NCI-H82 treated with DMSO at 0.1 percent for 48 hours (cell line): Measurements from ENCODE around the gene EIF4A2.
"Not testable (repeated sequence)": the region's sequence is repeated elsewhere in the genome, so short reads cannot be mapped to it uniquely, and the experiment has no call there.

ENCODE experiments used
- DNase-seq: peaks from one replicate; lab custom pipeline; 2025; ENCODE audit not compliant: unreplicated experiment; lab: John Stamatoyannopoulos, UW

Gene EIF4A2

GRCh38 chr3:186818956-186819355 is 35.6 kb downstream of the EIF4A2 start:
- no peak for DNase-seq

- no peak for DNase-seq
Observed at GRCh38 chr3:186821429-186822387, 38.3 kb downstream of the EIF4A2 start.

- not testable (repeated sequence) for DNase-seq
Observed at GRCh38 chr3:186822388-186822759, 39.0 kb downstream of the EIF4A2 start.

GRCh38 chr3:186823386-186823785 is 40.0 kb downstream of the EIF4A2 start:
- no peak for DNase-seq

GRCh38 chr3:186824430-186825139 is 41.2 kb downstream of the EIF4A2 start:
- no peak for DNase-seq

- DNase-seq = no peak
Observed at GRCh38 chr3:186825294-186825821, 42.0 kb downstream of the EIF4A2 start.

GRCh38 chr3:186825872-186826409 is 42.6 kb downstream of the EIF4A2 start:
- DNase-seq = no peak

- no peak for DNase-seq
Observed at GRCh38 chr3:186826410-186826975, 43.1 kb downstream of the EIF4A2 start.

- peak; percentile 83 for DNase-seq
Observed at GRCh38 chr3:186826976-186827857, 43.8 kb downstream of the EIF4A2 start.

GRCh38 chr3:186828340-186828739 is 45.0 kb downstream of the EIF4A2 start:
- DNase-seq = no peak

GRCh38 chr3:186831798-186832197 is 48.4 kb downstream of the EIF4A2 start:
- no peak for DNase-seq

- no peak for DNase-seq
Observed at GRCh38 chr3:186832276-186832675, 48.9 kb downstream of the EIF4A2 start.
